ENCODE results near the gene WDR38.

GRCh38 chr9:124835026-124835557, 18.2 kb upstream of the WDR38 start:
- TF ChIP-seq EZH2 (IDR thresholded peaks at IDR 0.05; ENCODE audit: low read length) = no peak
- TF ChIP-seq, protein P1, sequence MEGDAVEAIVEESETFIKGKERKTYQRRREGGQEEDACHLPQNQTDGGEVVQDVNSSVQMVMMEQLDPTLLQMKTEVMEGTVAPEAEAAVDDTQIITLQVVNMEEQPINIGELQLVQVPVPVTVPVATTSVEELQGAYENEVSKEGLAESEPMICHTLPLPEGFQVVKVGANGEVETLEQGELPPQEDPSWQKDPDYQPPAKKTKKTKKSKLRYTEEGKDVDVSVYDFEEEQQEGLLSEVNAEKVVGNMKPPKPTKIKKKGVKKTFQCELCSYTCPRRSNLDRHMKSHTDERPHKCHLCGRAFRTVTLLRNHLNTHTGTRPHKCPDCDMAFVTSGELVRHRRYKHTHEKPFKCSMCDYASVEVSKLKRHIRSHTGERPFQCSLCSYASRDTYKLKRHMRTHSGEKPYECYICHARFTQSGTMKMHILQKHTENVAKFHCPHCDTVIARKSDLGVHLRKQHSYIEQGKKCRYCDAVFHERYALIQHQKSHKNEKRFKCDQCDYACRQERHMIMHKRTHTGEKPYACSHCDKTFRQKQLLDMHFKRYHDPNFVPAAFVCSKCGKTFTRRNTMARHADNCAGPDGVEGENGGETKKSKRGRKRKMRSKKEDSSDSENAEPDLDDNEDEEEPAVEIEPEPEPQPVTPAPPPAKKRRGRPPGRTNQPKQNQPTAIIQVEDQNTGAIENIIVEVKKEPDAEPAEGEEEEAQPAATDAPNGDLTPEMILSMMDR (optimal IDR thresholded peaks at IDR 0.05 in 1 of 3, IDR thresholded peaks at IDR 0.05 in 1 of 3, conservative IDR thresholded peaks at IDR 0.05 in 1 of 3; ENCODE audit: extremely low read depth in 1 of 3, insufficient read depth in 2 of 3, low read length in 3 of 3) = no peak

All from keratinocyte (primary cell).